GM21786 (cell line): ENCODE measurements around the gene TOM1L2.

Experiments
- ATAC-seq: cut with Tn5 transposase; IDR thresholded peaks from one replicate; pipeline ENCODE4 v1.9.1; 2021; ENCODE audit not compliant: unreplicated experiment

Gene TOM1L2

GRCh38 chr17:17837966-17838962, 133.9 kb downstream of the TOM1L2 start:
- no peak for ATAC-seq

GRCh38 chr17:17837380-17837821, 134.8 kb downstream of the TOM1L2 start:
- no peak for ATAC-seq

- ATAC-seq, result peak; percentile 16
Measured at GRCh38 chr17:17836818-17837379, 135.3 kb downstream of the TOM1L2 start, which contains the start of gene SREBF1. SREBF1 (minus strand) TSS chr17:17836986; CDS start chr17:17836817, 169 bp downstream.

- ATAC-seq, result peak; percentile 55
Measured at GRCh38 chr17:17836250-17836817, 135.9 kb downstream of the TOM1L2 start.

GRCh38 chr17:17835415-17836249, 136.6 kb downstream of the TOM1L2 start:
- no peak for ATAC-seq

- no peak for ATAC-seq
Measured at GRCh38 chr17:17834974-17835373, 137.2 kb downstream of the TOM1L2 start.

GRCh38 chr17:17833658-17834357, 138.4 kb downstream of the TOM1L2 start:
- no peak for ATAC-seq

- no peak for ATAC-seq
Measured at GRCh38 chr17:17832032-17832363, 140.2 kb downstream of the TOM1L2 start.

- ATAC-seq, result no peak
Measured at GRCh38 chr17:17831208-17832031, 140.8 kb downstream of the TOM1L2 start.

- ATAC-seq, result no peak
Measured at GRCh38 chr17:17830740-17831207, 141.4 kb downstream of the TOM1L2 start.

GRCh38 chr17:17830269-17830567, 142.0 kb downstream of the TOM1L2 start:
- ATAC-seq, result no peak

- no peak for ATAC-seq
Measured at GRCh38 chr17:17827826-17828621, 144.2 kb downstream of the TOM1L2 start.

GRCh38 chr17:17826942-17827785, 145.0 kb downstream of the TOM1L2 start:
- ATAC-seq, result no peak

- ATAC-seq, result no peak
Measured at GRCh38 chr17:17826342-17826713, 145.9 kb downstream of the TOM1L2 start.

GRCh38 chr17:17824783-17825614, 147.2 kb downstream of the TOM1L2 start:
- no peak for ATAC-seq

GRCh38 chr17:17824119-17824782, 147.9 kb downstream of the TOM1L2 start:
- ATAC-seq, result peak; percentile 23
